ENCODE measurements around the gene KCNC1. TPM values are rescaled to one million over a fixed set of nuclear protein-coding genes. Genes with fewer than 3 reads are reported as not detected.

Gene KCNC1
- polyA plus RNA-seq, 1 experiment = not detected

DNA sequence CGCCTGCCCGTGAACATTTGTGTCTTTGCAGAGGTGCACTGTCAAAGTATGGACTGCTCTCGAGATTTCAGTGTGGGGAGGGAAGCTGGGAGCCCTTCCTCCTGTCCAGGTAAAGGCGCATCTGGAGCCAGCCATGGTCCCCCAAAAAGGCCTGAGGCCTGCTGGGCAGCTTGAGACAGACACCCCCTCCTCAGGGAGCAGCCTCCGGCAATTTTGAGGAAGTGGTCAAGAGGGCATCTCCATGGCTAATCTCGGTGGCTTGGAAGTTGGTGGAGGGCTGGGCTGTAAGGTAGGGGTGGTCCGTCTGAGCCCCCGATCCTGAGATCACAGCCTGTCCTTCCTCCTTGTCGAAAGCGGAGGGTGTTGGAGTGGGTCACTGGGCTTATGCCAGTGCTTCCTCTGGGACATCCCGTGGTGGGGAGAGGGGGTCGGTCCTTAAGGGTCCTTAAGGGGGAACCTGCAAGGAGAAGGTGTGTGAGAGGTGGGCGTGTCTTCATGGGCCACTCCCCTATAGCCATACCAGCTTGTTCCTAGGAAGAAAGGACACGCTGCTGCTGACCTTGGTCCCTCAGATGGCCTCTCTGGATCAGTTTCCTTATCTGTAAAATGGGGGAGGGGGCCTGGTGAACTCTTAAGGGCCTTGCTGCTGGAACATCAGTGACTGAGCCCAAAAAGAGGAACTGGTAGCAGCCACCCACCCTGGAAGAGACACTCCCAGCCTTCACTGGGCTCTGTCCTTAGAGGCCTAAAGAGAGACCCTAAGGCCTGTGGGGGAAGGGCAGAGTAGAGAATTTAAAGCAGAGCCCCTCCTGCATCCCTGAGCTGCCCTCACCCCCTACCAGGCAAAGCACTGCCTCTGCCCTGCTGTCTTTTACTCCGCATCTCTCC, 2.6 kb downstream of the KCNC1 start:
- no peak for TF ChIP-seq CTCF (IDR thresholded peaks at IDR 0.05; ENCODE audit: insufficient read depth, low read depth, low read length)
- Histone ChIP-seq H3K4me3 (ENCODE audit: low read depth, low read length) (no peak overlapping the region), H3K36me3 (ENCODE audit: control insufficient read depth, insufficient read depth, low read length) (no peaks in the 10 kb centered on the region), H3K27me3 (ENCODE audit: control insufficient read depth, insufficient read depth, low read length) (peaks cover 32% of the 10 kb centered on the region)
- POLR2A ChIA-PET = no interaction called here
- no peak for DNase-seq (ENCODE audit: low read depth)
- CTCF ChIA-PET = interaction anchor here (21.3 kb wide), 1 partner anchor 242 kb away, joined by 533 read pairs; no protein-coding TSS in a partner anchor

- Histone ChIP-seq H3K4me3 (ENCODE audit: low read depth, low read length) (no peak overlapping the region), H3K36me3 (ENCODE audit: control insufficient read depth, insufficient read depth, low read length) (no peaks in the 10 kb centered on the region), H3K27me3 (ENCODE audit: control insufficient read depth, insufficient read depth, low read length) (peaks cover 26% of the 10 kb centered on the region)
- no peak for DNase-seq (ENCODE audit: low read depth)
- no peak for TF ChIP-seq CTCF (IDR thresholded peaks at IDR 0.05; ENCODE audit: insufficient read depth, low read depth, low read length)
- ChIA-PET POLR2A (no interaction called here), CTCF (interaction anchor here (21.3 kb wide), 1 partner anchor 241 kb away, joined by 533 read pairs; no protein-coding TSS in a partner anchor)
Measured at GRCh38 chr11:17738151-17738973, 3.8 kb downstream of the KCNC1 start.

GRCh38 chr11:17739945-17740338, 5.4 kb downstream of the KCNC1 start:
- Histone ChIP-seq H3K4me3 (ENCODE audit: low read depth, low read length) (no peak overlapping the region), H3K36me3 (ENCODE audit: control insufficient read depth, insufficient read depth, low read length) (no peaks in the 10 kb centered on the region), H3K27me3 (ENCODE audit: control insufficient read depth, insufficient read depth, low read length) (peaks cover 20% of the 10 kb centered on the region)
- CTCF ChIA-PET = interaction anchor here (3.3 to 21.3 kb wide), 2 partner anchors 9 to 240 kb away, joined by 16 to 533 read pairs; no protein-coding TSS in a partner anchor
- POLR2A ChIA-PET = interaction anchor here (0.7 kb wide), 1 partner anchor 1075 kb away, joined by 4 read pairs; no protein-coding TSS in a partner anchor
- DNase-seq (ENCODE audit: low read depth) = no peak
- no peak for TF ChIP-seq CTCF (IDR thresholded peaks at IDR 0.05; ENCODE audit: insufficient read depth, low read depth, low read length)

- H3K36me3 ChIP-seq (ENCODE audit: control insufficient read depth, insufficient read depth, low read length) = no peaks in the 10 kb centered on the region
- no peak for DNase-seq (ENCODE audit: low read depth)
- H3K4me3 ChIP-seq (ENCODE audit: low read depth, low read length) = no peak overlapping the region
- ChIA-PET CTCF (interaction anchor here (1.2 to 21.3 kb wide), 3 partner anchors 10 to 239 kb away, joined by 4 to 533 read pairs (median 16); no protein-coding TSS in a partner anchor), POLR2A (no interaction called here)
- no peak for TF ChIP-seq CTCF (IDR thresholded peaks at IDR 0.05; ENCODE audit: insufficient read depth, low read depth, low read length)
- H3K27me3 ChIP-seq (ENCODE audit: control insufficient read depth, insufficient read depth, low read length) = peaks cover 20% of the 10 kb centered on the region
Measured at GRCh38 chr11:17740649-17741235, 6.2 kb downstream of the KCNC1 start.
